MM.1S (cell line): ENCODE measurements around the gene CAB39L.
"Not testable (repeated sequence)": the region's sequence is repeated elsewhere in the genome, so short reads cannot be mapped to it uniquely, and the experiment has no call there.

Experiments
- DNase-seq: peaks from one replicate; pipeline ENCODE4 v3.0.0-alpha.2; 2015
- H2AFZ ChIP-seq: fragments of 300-600 bp; sonication (generic); 2 replicates; pipeline ENCODE4 v1.6.0; 2016; ENCODE audit warnings: antibody characterized with exemption, low read length
- H3F3A ChIP-seq: fragments of 300-600 bp; sonication (generic); 2 replicates; pipeline ENCODE4 v1.6.1; 2016; ENCODE audit warnings: mild to moderate bottlenecking, antibody characterized with exemption, low read length, moderate library complexity, mixed read lengths; ENCODE audit not compliant: insufficient read depth
- H3K27ac ChIP-seq: fragments of 300-600 bp; sonication (generic); 2 replicates; pipeline ENCODE4 v1.5.1; 2016; ENCODE audit warnings: mild to moderate bottlenecking, low read length
- H3K27me3 ChIP-seq: fragments of 300-600 bp; sonication (generic); replicated peaks from 2 replicates; pipeline ENCODE4 v1.6.0; 2016; ENCODE audit warnings: low read length; ENCODE audit not compliant: insufficient read depth
- H3K36me3 ChIP-seq: fragments of 300-600 bp; sonication (generic); replicated peaks from 2 replicates; pipeline ENCODE4 v1.6.1; 2016; ENCODE audit warnings: mild to moderate bottlenecking, low read length, mixed read lengths; ENCODE audit not compliant: insufficient read depth
- H3K4me1 ChIP-seq: fragments of 300-600 bp; sonication (generic); 2 replicates; pipeline ENCODE4 v1.6.1; 2016; ENCODE audit warnings: low read length, mixed read lengths
- H3K4me2 ChIP-seq: fragments of 300-600 bp; sonication (generic); 2 replicates; pipeline ENCODE4 v1.6.0; 2016; ENCODE audit warnings: low read depth, low read length
- H3K4me3 ChIP-seq: fragments of 300-600 bp; sonication (generic); 2 replicates; pipeline ENCODE4 v1.5.1; 2016; ENCODE audit warnings: low read length, mixed read lengths
- H3K79me2 ChIP-seq: fragments of 300-600 bp; sonication (generic); 2 replicates; pipeline ENCODE4 v1.6.1; 2016; ENCODE audit warnings: mixed run types, low read length, mixed read lengths
- H3K9ac ChIP-seq: fragments of 300-600 bp; sonication (generic); 2 replicates; pipeline ENCODE4 v1.6.1; 2016; ENCODE audit warnings: low read length, mixed read lengths
- H3K9me2 ChIP-seq: fragments of 300-600 bp; sonication (generic); replicated peaks from 2 replicates; pipeline ENCODE4 v1.6.1; 2016; ENCODE audit warnings: mild to moderate bottlenecking, low read length, mixed read lengths; ENCODE audit not compliant: insufficient read depth
- H3K9me3 ChIP-seq: fragments of 300-600 bp; sonication (generic); replicated peaks from 2 replicates; pipeline ENCODE4 v1.6.1; 2016; ENCODE audit warnings: mild to moderate bottlenecking, low read length, mixed read lengths; ENCODE audit not compliant: insufficient read depth
- H4K20me1 ChIP-seq: fragments of 300-600 bp; sonication (generic); 2 replicates; pipeline ENCODE4 v1.6.1; 2016; ENCODE audit warnings: mild to moderate bottlenecking, low read length, moderate library complexity, mixed read lengths; ENCODE audit not compliant: insufficient read depth
- EZH2 ChIP-seq: fragments of 300-600 bp; sonication (generic); optimal IDR thresholded peaks from 2 replicates; pipeline ENCODE3; 2017; ENCODE audit warnings: low read depth, mild to moderate bottlenecking, antibody characterized with exemption, low read length, mixed read lengths
- EZH2phosphoT487 ChIP-seq: fragments of 300-600 bp; sonication (generic); IDR thresholded peaks from 2 replicates; pipeline ENCODE4 v1.6.1; 2018; ENCODE audit warnings: antibody characterized with exemption, low read length
- TF ChIP-seq, protein P1 (sequence below): fragments of 300-600 bp; sonication (generic); IDR thresholded peaks from 2 replicates; pipeline ENCODE4 v1.5.1; 2016; ENCODE audit warnings: antibody characterized with exemption, low read length, mixed read lengths

Gene CAB39L

GRCh38 chr13:49295244-49295643 is 148.6 kb downstream of the CAB39L start:
- no peak for TF ChIP-seq EZH2
- TF ChIP-seq, protein P1, sequence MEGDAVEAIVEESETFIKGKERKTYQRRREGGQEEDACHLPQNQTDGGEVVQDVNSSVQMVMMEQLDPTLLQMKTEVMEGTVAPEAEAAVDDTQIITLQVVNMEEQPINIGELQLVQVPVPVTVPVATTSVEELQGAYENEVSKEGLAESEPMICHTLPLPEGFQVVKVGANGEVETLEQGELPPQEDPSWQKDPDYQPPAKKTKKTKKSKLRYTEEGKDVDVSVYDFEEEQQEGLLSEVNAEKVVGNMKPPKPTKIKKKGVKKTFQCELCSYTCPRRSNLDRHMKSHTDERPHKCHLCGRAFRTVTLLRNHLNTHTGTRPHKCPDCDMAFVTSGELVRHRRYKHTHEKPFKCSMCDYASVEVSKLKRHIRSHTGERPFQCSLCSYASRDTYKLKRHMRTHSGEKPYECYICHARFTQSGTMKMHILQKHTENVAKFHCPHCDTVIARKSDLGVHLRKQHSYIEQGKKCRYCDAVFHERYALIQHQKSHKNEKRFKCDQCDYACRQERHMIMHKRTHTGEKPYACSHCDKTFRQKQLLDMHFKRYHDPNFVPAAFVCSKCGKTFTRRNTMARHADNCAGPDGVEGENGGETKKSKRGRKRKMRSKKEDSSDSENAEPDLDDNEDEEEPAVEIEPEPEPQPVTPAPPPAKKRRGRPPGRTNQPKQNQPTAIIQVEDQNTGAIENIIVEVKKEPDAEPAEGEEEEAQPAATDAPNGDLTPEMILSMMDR = no peak
- no peak for TF ChIP-seq EZH2phosphoT487
- H3K4me2 ChIP-seq = no peak overlapping the region
- no peaks in the 10 kb centered on the region for H3K9me3 ChIP-seq
- H3K79me2 ChIP-seq = no peaks in the 10 kb centered on the region
- no peak overlapping the region for H3K9ac ChIP-seq
- no peaks in the 10 kb centered on the region for H3K36me3 ChIP-seq
- no peak overlapping the region for H3K4me3 ChIP-seq
- no peaks in the 10 kb centered on the region for H3K9me2 ChIP-seq
- H3K27me3 ChIP-seq = no peaks in the 10 kb centered on the region
- H3K27ac ChIP-seq = no peak overlapping the region
- H3F3A ChIP-seq = no peaks in the 10 kb centered on the region
- no peak overlapping the region for H2AFZ ChIP-seq
- no peaks in the 10 kb centered on the region for H4K20me1 ChIP-seq
- no peak for DNase-seq
- H3K4me1 ChIP-seq = no peaks in the 10 kb centered on the region

DNA sequence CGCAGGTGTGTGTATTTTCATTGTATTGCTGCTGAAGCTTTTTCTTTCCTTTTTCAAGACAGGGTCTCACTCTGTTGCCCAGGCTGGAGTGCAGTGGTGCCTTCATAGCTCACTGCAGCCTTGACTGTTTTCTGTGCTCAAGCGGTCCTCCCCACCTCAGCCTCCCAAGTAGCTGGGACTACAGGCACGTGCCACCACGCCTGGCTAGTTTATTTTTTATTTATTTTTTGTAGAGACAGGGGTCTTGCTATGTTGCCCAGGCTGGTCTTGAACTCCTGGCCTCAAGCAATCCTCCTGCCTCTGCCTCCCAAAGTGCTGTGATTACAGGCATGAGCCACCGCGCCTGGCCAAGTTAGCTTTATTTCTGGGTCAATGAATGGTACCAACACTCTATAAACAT is 149.1 kb downstream of the CAB39L start:
- not testable (repeated sequence) for H3K36me3 ChIP-seq, H3K4me1 ChIP-seq, H3K9me3 ChIP-seq, H3K4me2 ChIP-seq, H3F3A ChIP-seq, H3K27ac ChIP-seq, H3K9ac ChIP-seq, H3K9me2 ChIP-seq, H3K27me3 ChIP-seq, H3K4me3 ChIP-seq, H4K20me1 ChIP-seq, H2AFZ ChIP-seq, DNase-seq, H3K79me2 ChIP-seq

DNA sequence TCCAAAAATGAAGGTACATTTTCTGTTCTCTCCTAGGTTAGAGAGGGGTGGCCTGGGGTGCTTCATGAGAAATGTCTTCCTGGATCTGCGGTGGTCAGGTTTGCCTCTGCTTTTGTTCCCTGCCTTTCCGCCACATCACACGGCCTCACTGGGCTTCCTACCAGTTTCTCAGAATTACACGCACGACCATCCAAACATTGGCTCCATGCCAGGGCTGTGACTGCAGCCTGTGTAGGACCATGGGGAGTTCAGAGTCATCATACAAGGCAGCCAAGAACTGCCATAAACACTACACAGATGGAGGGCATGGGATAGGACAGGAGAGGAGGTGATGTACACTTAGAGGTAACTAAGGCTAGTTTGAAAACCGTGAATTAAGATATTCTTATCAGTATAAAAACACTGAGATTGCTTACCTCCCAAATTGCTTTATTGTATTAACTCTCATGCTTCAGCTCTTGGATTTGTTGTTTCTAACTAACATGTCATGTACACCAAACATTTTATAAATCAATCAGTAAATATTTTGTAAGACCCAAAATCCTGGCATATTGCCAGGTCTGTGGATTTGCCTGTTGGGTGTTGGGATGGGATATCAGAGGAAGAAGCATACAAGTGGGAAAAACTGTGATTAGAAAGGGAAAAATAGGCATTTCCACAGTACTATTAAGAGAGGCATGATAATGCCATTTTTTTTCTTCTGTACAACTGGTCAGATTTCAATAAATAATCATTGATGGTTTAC is 150.9 kb downstream of the CAB39L start:
- H3K79me2 ChIP-seq = no peaks in the 10 kb centered on the region
- no peaks in the 10 kb centered on the region for H3K27me3 ChIP-seq
- no peaks in the 10 kb centered on the region for H3F3A ChIP-seq
- no peak for DNase-seq
- H3K4me1 ChIP-seq = no peaks in the 10 kb centered on the region
- H3K9ac ChIP-seq = no peak overlapping the region
- H3K9me3 ChIP-seq = no peaks in the 10 kb centered on the region
- TF ChIP-seq, protein P1 = no peak
- no peak for TF ChIP-seq EZH2
- TF ChIP-seq EZH2phosphoT487 = no peak
- no peaks in the 10 kb centered on the region for H3K9me2 ChIP-seq
- no peaks in the 10 kb centered on the region for H3K36me3 ChIP-seq
- no peak overlapping the region for H3K4me3 ChIP-seq
- no peak overlapping the region for H3K27ac ChIP-seq
- H4K20me1 ChIP-seq = no peaks in the 10 kb centered on the region
- no peak overlapping the region for H2AFZ ChIP-seq
- H3K4me2 ChIP-seq = no peak overlapping the region

GRCh38 chr13:49288458-49288857 is 155.4 kb downstream of the CAB39L start:
- H3K27me3 ChIP-seq = no peaks in the 10 kb centered on the region

More at GRCh38 chr13:49288458-49288857, 155.4 kb downstream of the CAB39L start:
- no peaks in the 10 kb centered on the region for H3F3A ChIP-seq
- no peak overlapping the region for H2AFZ ChIP-seq
- no peaks in the 10 kb centered on the region for H3K9me3 ChIP-seq
- no peak overlapping the region for H3K4me3 ChIP-seq
- no peak overlapping the region for H3K9ac ChIP-seq
- H3K4me2 ChIP-seq = no peak overlapping the region
- H3K36me3 ChIP-seq = no peaks in the 10 kb centered on the region
- H3K79me2 ChIP-seq = no peaks in the 10 kb centered on the region
- no peak overlapping the region for H3K27ac ChIP-seq
- H3K9me2 ChIP-seq = no peaks in the 10 kb centered on the region
- H3K4me1 ChIP-seq = no peaks in the 10 kb centered on the region
- H4K20me1 ChIP-seq = no peaks in the 10 kb centered on the region
- no peak for DNase-seq
- no peak for TF ChIP-seq EZH2phosphoT487
- TF ChIP-seq, protein P1 = no peak
- no peak for TF ChIP-seq EZH2
